Measurements from ENCODE around the gene ESRRB.

The ESRRB gene

DNA sequence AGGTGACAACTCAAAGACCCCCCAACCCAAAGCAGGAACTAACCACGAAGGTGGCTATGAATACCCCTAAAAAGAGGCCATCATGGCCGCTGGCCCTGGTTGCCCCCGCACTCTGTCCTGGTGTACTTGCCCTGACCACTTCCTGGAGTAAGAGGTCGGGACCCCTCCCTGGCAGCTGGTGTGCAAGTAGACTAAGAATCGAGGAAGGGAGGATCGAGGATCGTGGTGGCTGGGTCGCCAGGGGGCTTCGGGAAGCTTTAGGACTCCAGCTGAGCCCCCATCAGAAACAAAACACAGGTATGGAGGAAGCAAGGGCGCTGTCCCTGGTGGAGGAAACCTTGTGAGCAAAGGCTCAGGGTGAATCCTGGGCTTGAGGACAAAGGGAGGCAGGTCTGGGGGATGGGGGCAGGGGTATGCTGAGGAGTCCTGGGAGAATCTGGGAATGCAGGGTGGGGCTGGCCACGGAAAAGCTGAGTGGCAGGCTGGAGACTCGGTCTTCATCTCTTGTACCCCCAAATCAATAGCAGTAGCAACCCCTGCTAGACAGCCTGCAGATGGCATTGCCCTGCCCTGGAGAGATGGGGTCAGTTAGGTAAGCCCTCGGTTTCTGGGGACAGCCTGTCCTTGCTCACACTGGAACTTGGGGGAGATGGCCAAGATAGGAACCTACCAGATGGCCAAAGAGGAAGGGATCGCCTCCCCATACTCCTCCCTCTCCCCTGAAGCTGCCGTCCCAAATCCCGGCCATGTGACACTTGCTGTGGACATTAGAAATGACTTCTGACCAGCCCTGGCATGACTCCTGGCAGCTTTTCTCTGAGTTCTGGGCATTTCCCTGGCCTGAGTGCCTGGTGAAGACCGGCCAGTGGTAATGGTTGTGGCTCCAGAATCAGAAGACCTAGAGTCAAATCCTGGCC lies 45.3 kb upstream of the ESRRB start:
- ChIA-PET CTCF (interaction anchor here (0.5 to 1.4 kb wide), 2 partner anchors 10 to 56 kb away, joined by 3 read pairs; no protein-coding TSS in a partner anchor), POLR2A (no interaction called here)
- Histone ChIP-seq H3K36me3 (ENCODE audit: control insufficient read depth in 2 of 2, insufficient read depth in 1 of 2, low read length in 2 of 2) (no peaks in the 10 kb centered on the region), H3K4me1 (ENCODE audit: control insufficient read depth, insufficient read depth, low read length) (no peaks in the 10 kb centered on the region; the same call in 1 of the 2 replicates), H3K4me3 (ENCODE audit: low read depth, low read length) (no peak overlapping the region), H3K27ac (ENCODE audit: extremely low read depth, low read depth, low read length) (no peak overlapping the region), H3K9me3 (ENCODE audit: control insufficient read depth, insufficient read depth, low read depth, low read length) (no peaks in the 10 kb centered on the region)
- TF ChIP-seq ZNF302 (tag by site-specific recombination; IDR thresholded peaks at IDR 0.05; ENCODE audit: low read depth) (no peak), WT1 (tag by site-specific recombination; IDR thresholded peaks at IDR 0.05) (no peak)
- TF ChIP-seq, protein P1, sequence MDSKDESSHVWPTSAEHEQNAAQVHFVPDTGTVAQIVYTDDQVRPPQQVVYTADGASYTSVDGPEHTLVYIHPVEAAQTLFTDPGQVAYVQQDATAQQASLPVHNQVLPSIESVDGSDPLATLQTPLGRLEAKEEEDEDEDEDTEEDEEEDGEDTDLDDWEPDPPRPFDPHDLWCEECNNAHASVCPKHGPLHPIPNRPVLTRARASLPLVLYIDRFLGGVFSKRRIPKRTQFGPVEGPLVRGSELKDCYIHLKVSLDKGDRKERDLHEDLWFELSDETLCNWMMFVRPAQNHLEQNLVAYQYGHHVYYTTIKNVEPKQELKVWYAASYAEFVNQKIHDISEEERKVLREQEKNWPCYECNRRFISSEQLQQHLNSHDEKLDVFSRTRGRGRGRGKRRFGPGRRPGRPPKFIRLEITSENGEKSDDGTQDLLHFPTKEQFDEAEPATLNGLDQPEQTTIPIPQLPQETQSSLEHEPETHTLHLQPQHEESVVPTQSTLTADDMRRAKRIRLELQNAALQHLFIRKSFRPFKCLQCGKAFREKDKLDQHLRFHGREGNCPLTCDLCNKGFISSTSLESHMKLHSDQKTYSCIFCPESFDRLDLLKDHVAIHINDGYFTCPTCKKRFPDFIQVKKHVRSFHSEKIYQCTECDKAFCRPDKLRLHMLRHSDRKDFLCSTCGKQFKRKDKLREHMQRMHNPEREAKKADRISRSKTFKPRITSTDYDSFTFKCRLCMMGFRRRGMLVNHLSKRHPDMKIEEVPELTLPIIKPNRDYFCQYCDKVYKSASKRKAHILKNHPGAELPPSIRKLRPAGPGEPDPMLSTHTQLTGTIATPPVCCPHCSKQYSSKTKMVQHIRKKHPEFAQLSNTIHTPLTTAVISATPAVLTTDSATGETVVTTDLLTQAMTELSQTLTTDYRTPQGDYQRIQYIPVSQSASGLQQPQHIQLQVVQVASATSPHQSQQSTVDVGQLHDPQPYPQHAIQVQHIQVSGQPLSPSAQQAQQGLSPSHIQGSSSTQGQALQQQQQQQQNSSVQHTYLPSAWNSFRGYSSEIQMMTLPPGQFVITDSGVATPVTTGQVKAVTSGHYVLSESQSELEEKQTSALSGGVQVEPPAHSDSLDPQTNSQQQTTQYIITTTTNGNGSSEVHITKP (tag by site-specific recombination; IDR thresholded peaks at IDR 0.05) = peak; percentile 61
- TF ChIP-seq, protein P2, sequence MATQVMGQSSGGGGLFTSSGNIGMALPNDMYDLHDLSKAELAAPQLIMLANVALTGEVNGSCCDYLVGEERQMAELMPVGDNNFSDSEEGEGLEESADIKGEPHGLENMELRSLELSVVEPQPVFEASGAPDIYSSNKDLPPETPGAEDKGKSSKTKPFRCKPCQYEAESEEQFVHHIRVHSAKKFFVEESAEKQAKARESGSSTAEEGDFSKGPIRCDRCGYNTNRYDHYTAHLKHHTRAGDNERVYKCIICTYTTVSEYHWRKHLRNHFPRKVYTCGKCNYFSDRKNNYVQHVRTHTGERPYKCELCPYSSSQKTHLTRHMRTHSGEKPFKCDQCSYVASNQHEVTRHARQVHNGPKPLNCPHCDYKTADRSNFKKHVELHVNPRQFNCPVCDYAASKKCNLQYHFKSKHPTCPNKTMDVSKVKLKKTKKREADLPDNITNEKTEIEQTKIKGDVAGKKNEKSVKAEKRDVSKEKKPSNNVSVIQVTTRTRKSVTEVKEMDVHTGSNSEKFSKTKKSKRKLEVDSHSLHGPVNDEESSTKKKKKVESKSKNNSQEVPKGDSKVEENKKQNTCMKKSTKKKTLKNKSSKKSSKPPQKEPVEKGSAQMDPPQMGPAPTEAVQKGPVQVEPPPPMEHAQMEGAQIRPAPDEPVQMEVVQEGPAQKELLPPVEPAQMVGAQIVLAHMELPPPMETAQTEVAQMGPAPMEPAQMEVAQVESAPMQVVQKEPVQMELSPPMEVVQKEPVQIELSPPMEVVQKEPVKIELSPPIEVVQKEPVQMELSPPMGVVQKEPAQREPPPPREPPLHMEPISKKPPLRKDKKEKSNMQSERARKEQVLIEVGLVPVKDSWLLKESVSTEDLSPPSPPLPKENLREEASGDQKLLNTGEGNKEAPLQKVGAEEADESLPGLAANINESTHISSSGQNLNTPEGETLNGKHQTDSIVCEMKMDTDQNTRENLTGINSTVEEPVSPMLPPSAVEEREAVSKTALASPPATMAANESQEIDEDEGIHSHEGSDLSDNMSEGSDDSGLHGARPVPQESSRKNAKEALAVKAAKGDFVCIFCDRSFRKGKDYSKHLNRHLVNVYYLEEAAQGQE (tag by site-specific recombination; IDR thresholded peaks at IDR 0.05) = peak; percentile 78

DNA sequence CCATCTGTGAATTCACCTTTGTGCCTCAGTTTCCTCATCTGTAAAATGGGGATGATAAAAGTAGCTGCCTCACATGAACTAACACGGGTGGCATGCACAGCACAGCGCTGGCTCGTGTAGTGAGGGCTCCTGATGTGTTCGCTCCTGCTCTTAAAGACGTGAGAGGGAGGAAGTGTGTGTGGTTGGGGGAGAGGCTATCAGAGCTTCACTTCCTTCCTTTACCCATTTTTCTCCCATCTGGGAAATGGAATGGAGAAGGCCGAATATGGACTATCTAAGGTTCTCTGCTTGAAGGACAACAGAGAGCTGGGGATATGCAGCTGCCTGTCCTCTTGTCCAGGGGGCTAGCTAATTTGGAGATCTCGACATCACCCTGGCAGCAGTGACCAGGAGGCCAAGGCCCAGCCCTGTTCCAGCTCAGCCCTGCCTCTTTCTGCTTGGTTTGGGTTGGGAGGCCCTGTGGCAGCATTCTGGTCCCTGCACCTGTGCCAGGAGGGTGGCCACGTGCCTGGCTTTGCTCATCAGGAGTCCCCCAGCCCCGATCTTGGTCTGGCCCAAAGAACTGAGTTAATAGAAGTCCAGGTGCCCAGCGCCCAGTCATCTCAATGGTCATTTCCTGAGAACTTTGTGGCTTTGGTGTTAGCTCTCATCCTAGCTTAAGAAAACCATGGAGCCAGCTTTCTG lies 44.5 kb upstream of the ESRRB start:
- Histone ChIP-seq H3K36me3 (ENCODE audit: control insufficient read depth in 2 of 2, insufficient read depth in 1 of 2, low read length in 2 of 2) (no peaks in the 10 kb centered on the region), H3K4me3 (ENCODE audit: low read depth, low read length) (no peak overlapping the region), H3K27ac (ENCODE audit: extremely low read depth, low read depth, low read length) (no peak overlapping the region), H3K9me3 (ENCODE audit: control insufficient read depth, insufficient read depth, low read depth, low read length) (no peaks in the 10 kb centered on the region), H3K4me1 (ENCODE audit: control insufficient read depth, insufficient read depth, low read length) (no peaks in the 10 kb centered on the region; the same call in 1 of the 2 replicates)
- TF ChIP-seq OSR2 (tag by site-specific recombination; IDR thresholded peaks at IDR 0.05) = no peak
- no peak for TF ChIP-seq ZNF777 (tag by site-specific recombination; IDR thresholded peaks at IDR 0.05; ENCODE audit: borderline replicate concordance)
- no peak for TF ChIP-seq IKZF3 (tag by site-specific recombination; IDR thresholded peaks at IDR 0.05)
- no peak for TF ChIP-seq ZNF202 (tag by site-specific recombination; IDR thresholded peaks at IDR 0.05; ENCODE audit: borderline replicate concordance)
- TF ChIP-seq ZNF114 (tag by site-specific recombination; IDR thresholded peaks at IDR 0.05) = no peak
- TF ChIP-seq, protein P3, sequence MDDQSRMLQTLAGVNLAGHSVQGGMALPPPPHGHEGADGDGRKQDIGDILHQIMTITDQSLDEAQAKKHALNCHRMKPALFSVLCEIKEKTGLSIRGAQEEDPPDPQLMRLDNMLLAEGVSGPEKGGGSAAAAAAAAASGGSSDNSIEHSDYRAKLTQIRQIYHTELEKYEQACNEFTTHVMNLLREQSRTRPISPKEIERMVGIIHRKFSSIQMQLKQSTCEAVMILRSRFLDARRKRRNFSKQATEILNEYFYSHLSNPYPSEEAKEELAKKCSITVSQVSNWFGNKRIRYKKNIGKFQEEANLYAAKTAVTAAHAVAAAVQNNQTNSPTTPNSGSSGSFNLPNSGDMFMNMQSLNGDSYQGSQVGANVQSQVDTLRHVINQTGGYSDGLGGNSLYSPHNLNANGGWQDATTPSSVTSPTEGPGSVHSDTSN (CRISPR knock-in tag; IDR thresholded peaks at IDR 0.05) = no peak
- TF ChIP-seq, protein P4, sequence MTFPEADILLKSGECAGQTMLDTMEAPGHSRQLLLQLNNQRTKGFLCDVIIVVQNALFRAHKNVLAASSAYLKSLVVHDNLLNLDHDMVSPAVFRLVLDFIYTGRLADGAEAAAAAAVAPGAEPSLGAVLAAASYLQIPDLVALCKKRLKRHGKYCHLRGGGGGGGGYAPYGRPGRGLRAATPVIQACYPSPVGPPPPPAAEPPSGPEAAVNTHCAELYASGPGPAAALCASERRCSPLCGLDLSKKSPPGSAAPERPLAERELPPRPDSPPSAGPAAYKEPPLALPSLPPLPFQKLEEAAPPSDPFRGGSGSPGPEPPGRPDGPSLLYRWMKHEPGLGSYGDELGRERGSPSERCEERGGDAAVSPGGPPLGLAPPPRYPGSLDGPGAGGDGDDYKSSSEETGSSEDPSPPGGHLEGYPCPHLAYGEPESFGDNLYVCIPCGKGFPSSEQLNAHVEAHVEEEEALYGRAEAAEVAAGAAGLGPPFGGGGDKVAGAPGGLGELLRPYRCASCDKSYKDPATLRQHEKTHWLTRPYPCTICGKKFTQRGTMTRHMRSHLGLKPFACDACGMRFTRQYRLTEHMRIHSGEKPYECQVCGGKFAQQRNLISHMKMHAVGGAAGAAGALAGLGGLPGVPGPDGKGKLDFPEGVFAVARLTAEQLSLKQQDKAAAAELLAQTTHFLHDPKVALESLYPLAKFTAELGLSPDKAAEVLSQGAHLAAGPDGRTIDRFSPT (tag by site-specific recombination; IDR thresholded peaks at IDR 0.05) = no peak
- TF ChIP-seq ZFP69B (tag by site-specific recombination; IDR thresholded peaks at IDR 0.05) = no peak
- no peak for TF ChIP-seq ZNF555 (tag by site-specific recombination; conservative IDR thresholded peaks at IDR 0.05)
- no peak for TF ChIP-seq ZNF600 (tag by site-specific recombination; IDR thresholded peaks at IDR 0.05)
- no peak for TF ChIP-seq ZNF354C (tag by site-specific recombination; IDR thresholded peaks at IDR 0.05; ENCODE audit: borderline replicate concordance, low read depth)
- TF ChIP-seq HOXA7 (CRISPR knock-in tag; IDR thresholded peaks at IDR 0.05; ENCODE audit: borderline replicate concordance) = no peak
- CTCF ChIA-PET = interaction anchor here (0.5 to 1.4 kb wide), 2 partner anchors 10 to 56 kb away, joined by 3 read pairs; no protein-coding TSS in a partner anchor
- POLR2A ChIA-PET = no interaction called here
